NCI-H446 (cell line): Measurements from ENCODE around the gene RPP25.

ENCODE experiments used
- DNase-seq, 2 experiments: peaks; one replicate each; lab custom pipeline; 2025; lab: John Stamatoyannopoulos, UW

Gene RPP25, protein sequence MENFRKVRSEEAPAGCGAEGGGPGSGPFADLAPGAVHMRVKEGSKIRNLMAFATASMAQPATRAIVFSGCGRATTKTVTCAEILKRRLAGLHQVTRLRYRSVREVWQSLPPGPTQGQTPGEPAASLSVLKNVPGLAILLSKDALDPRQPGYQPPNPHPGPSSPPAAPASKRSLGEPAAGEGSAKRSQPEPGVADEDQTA

DNA sequence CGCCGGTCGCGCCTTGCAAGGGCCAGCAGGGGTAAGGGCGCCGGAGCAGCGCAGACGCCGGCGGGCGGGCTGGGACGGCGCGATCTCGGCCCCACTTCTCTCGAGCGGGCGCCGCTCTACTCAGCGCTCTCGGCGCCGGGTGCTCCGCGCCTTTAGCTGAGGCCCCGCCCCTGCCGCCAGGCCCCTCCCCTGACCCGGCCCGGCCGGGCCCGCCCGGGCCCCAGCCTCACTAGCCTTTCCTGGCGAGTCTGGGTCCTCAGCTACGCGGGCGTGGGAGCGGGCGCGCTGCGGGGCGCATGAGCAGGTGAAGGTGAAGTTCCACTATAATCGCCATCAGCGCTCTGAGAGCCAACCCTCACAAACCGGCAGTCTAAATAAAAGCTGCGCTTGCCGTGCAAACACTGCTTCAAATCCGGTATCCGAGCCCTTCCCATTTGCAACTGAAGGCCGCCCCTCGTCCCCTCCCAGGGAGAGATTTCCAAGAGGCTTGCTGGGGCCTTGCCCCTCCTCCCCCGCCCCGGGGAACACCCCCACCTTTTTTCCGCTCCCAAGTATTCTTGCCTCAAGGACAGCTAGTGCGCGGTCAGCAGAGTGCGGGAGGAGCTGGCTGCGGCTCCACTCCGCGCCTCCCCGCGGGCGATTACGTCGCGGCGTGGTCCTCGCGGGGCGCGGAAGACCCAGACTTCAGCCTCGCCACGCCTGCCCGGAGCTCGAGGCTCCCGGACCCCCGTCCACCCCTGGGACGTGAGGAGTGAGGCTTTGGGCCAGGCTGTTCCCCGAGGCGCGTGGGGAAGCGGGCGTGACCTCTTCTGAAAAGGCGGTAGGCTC is at the start of gene RPP25:
Gene RPP25 (minus strand): TSS at position 125 of the 828 bp plus-strand sequence. CDS start 189 bp downstream, outside the sequence.
- DNase-seq, result peak; percentile 41 to 78

- no peak for DNase-seq
Measured at GRCh38 chr15:75002398-75002797, 45.8 kb upstream of the RPP25 start.

DNA sequence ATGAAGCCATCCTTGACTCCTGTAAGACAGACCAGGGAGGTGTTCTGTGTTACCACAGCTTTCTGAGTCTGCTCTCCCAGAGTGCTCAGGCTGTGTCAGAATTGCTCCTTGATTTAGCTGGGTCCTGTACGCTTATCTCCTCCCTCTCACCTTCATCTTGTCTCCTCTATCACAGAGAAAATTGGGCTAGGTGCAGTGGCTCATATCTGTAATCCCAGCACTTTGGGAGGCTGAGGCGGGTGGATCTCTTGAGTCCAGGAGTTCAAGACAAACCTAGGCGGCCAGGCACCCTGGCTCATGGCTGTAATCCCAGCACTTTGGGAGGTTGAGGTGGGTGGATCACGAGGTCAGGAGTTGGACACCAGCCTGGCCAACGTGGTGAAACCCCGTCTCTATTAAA is 44.7 kb upstream of the RPP25 start:
- no peak for DNase-seq

GRCh38 chr15:74997543-74997942 is 41.0 kb upstream of the RPP25 start:
- DNase-seq, result no peak

DNA sequence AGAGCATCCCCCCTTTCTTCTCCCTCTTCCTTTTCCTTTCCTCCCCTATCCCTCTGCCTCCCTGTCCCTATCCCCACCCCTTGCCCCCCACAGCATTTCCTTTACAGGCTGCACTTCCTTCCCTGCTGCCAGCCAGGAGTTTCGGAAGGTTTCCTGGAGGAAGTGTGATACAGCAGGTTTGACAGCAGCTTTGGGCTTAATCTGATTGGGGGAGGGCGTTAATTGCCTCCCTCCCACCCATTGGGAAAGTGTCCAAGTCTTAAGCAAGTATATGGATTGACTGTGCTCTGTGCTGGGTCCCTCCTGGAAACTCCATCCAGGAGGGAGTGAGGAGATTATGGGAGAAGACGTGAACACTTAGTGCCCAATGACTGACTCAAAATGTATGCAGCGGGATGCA is 40.6 kb upstream of the RPP25 start:
- no peak for DNase-seq

GRCh38 chr15:74995779-74996765 is 39.5 kb upstream of the RPP25 start:
- peak in 1 of 2 experiments; percentile 53 for DNase-seq

DNA sequence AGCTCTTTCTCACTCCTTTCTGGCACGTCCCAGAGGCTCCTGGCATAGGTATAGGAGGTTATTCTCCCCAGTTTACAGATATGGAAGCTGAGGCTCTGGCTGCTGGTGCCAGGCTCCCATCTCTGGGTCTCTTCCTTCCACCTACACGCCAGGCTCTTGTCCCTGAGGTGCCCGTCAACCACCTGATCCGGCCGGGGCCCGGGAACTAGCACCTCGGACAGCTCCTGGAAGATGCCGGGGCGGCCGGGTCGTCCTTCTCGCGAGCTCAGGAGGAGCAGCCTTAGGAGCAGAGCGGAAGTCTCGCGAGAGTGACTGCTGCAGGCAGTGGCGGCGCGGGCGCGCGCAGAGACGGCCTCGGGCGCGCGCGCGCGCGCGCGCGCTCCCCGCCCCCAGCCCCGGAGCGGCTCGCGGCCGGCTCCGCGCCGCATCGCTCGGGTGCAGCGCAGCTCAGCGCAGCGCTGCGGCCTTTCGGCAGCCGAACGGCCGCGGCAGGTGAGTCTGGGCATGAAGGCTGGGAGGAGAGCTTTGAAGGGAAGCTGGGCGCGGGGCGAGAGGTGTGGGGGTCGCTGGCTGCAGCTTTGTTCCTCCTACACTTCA is 38.7 kb upstream of the RPP25 start, which contains the start of gene SCAMP5:
Gene SCAMP5 (plus strand): TSS at position 382 of the 597 bp plus-strand sequence. CDS start 16,277 bp downstream, outside the sequence.
- DNase-seq, result peak; percentile 88 to 96

- DNase-seq, result no peak
Measured at GRCh38 chr15:74994685-74995084, 38.1 kb upstream of the RPP25 start.

GRCh38 chr15:74994236-74994635 is 37.7 kb upstream of the RPP25 start:
- no peak for DNase-seq

GRCh38 chr15:74992619-74993018 is 36.0 kb upstream of the RPP25 start:
- DNase-seq, result no peak

- no peak for DNase-seq
Measured at GRCh38 chr15:74989527-74989926, 33.0 kb upstream of the RPP25 start.

GRCh38 chr15:74988007-74988800 is 31.6 kb upstream of the RPP25 start:
- peak in 1 of 2 experiments; percentile 18 for DNase-seq

- DNase-seq, result no peak
Measured at GRCh38 chr15:74983725-74984231, 27.2 kb upstream of the RPP25 start.

- no peak for DNase-seq
Measured at GRCh38 chr15:74982183-74982582, 25.6 kb upstream of the RPP25 start.

GRCh38 chr15:74978503-74978902 is 21.9 kb upstream of the RPP25 start:
- DNase-seq, result no peak

- DNase-seq, result no peak
Measured at GRCh38 chr15:74978077-74978476, 21.5 kb upstream of the RPP25 start.

DNA sequence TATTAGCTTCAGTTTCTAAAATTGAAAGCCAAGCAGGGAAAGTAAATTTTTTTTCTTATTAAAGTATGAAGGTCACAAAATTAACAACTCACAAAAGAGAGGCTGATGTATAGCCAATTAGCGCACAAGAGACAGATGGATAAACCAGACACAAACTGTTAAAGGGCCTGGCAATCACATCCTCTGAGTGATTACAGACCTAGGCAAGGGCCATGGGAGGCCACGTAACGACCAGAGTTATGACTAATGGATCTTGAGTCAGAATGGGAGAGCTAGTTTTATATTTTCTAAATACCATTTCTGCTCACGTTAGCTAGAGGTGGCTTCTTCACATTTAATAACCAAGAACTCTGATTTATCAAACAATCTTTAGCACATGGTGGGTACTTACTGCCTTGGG is 21.0 kb upstream of the RPP25 start:
- DNase-seq, result no peak

GRCh38 chr15:74976159-74976558 is 19.6 kb upstream of the RPP25 start:
- DNase-seq, result no peak

GRCh38 chr15:74967670-74968069 is 11.1 kb upstream of the RPP25 start:
- no peak for DNase-seq

DNA sequence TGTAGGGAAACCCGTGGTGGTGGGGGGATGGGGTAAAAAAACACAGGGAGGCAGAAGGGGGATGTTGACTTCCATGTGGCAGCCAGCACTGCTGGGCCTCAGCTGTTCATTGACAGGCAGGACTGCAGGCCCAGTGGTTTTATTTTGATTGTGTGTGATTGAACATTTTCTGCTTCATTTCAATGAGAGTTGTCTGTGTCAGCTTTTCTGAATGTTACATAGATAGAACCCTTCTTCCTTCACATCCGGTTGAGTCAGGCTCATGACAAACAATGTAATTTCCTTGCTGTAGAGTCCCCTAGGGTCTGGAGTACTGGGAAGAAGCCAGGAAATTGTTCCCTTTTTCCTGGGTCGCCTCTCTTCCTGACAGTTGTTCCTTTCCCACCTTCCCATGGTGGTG is 8.2 kb upstream of the RPP25 start:
- DNase-seq, result no peak

GRCh38 chr15:74963213-74963612 is 6.6 kb upstream of the RPP25 start:
- peak in 1 of 2 experiments; percentile 18 for DNase-seq
